Gastroesophageal sphincter (tissue), 3 donors: ENCODE data around the gene MYLK.

Experiments
- CTCF ChIP-seq, 4 experiments: fragments of 200-600 bp in 2 of 4; fragments of 450-650 bp in 2 of 4; sonication (generic) in 1 of 4; IDR thresholded peaks; one replicate each; pipeline ENCODE4 v1.5.1; 2017 to 2019; ENCODE audit warnings: antibody characterized with exemption in 4 of 4, mild to moderate bottlenecking in 2 of 4, moderate library complexity in 2 of 4
- EP300 ChIP-seq: sonication (generic); formaldehyde crosslinking; IDR thresholded peaks from one replicate; pipeline ENCODE4 v1.6.1; 2017; ENCODE audit warnings: antibody characterized with exemption, mild to moderate bottlenecking
- POLR2A ChIP-seq, 2 donors: fragments of 450-650 bp; IDR thresholded peaks; one replicate each; pipeline ENCODE4 v1.6.1; 2017; ENCODE audit warnings: antibody characterized with exemption in 2 of 2, mild to moderate bottlenecking in 2 of 2, moderate library complexity in 1 of 2
- POLR2AphosphoS5 ChIP-seq: sonication (generic); formaldehyde crosslinking; IDR thresholded peaks from one replicate; pipeline ENCODE4 v1.6.1; 2017; ENCODE audit warnings: antibody characterized with exemption

GRCh38 chr3:123817413-123817812 lies 66.7 kb downstream of the MYLK start:
- no peak for TF ChIP-seq CTCF (IDR thresholded peaks at IDR 0.05)
- no peak for TF ChIP-seq POLR2A (IDR thresholded peaks at IDR 0.05)
- TF ChIP-seq EP300: no peak
- TF ChIP-seq POLR2AphosphoS5: no peak
